Measurements from ENCODE around the gene HOXD13.

The HOXD13 gene

GRCh38 chr2:176096243-176096985 is 3.9 kb downstream of the HOXD13 start:
- Histone ChIP-seq H3K4me1 (ENCODE audit: insufficient read depth, insufficient read length) (peaks cover 8% of the 10 kb centered on the region), H3K36me3 (ENCODE audit: insufficient read depth, insufficient read length, low read length) (peaks cover 10% of the 10 kb centered on the region), H3K9me3 (ENCODE audit: insufficient read depth, low read length) (peaks cover 60% of the 10 kb centered on the region; the same call in 1 of the 2 replicates), H3K27me3 (ENCODE audit: insufficient read depth, insufficient read length) (peaks cover 76% of the 10 kb centered on the region), H3K4me3 (ENCODE audit: insufficient read length, low read depth) (peak overlapping the region; percentile 41), H3K9ac (ENCODE audit: insufficient read length, low read depth) (peak overlapping the region; percentile 14)
- TF ChIP-seq ZNF274 (IDR thresholded peaks at IDR 0.05; ENCODE audit: low read depth, low read length) (no peak), YY1 (IDR thresholded peaks at IDR 0.05; ENCODE audit: insufficient read depth, insufficient read length) (no peak), SUZ12 (IDR thresholded peaks at IDR 0.05; ENCODE audit: extremely low read depth, insufficient read depth, insufficient read length) (no peak)
- no peak for DNase-seq (ENCODE audit: low read depth, low spot score)

GRCh38 chr2:176096986-176097819 is 4.7 kb downstream of the HOXD13 start:
- peak overlapping the region; percentile 72 for H3K9ac ChIP-seq (ENCODE audit: insufficient read length, low read depth)
- peak overlapping the region; percentile 41 for H3K4me3 ChIP-seq (ENCODE audit: insufficient read length, low read depth)
- H3K9me3 ChIP-seq (ENCODE audit: insufficient read depth, low read length): peaks cover 58% of the 10 kb centered on the region; the same call in 1 of the 2 replicates
- peak; percentile 92 for DNase-seq (ENCODE audit: low read depth, low spot score)
- H3K4me1 ChIP-seq (ENCODE audit: insufficient read depth, insufficient read length): peaks cover 8% of the 10 kb centered on the region
- H3K27me3 ChIP-seq (ENCODE audit: insufficient read depth, insufficient read length): peaks cover 76% of the 10 kb centered on the region
- peaks cover 10% of the 10 kb centered on the region for H3K36me3 ChIP-seq (ENCODE audit: insufficient read depth, insufficient read length, low read length)
- no peak for TF ChIP-seq ZNF274 (IDR thresholded peaks at IDR 0.05; ENCODE audit: low read depth, low read length)
- TF ChIP-seq SUZ12 (IDR thresholded peaks at IDR 0.05; ENCODE audit: extremely low read depth, insufficient read depth, insufficient read length): no peak
- TF ChIP-seq YY1 (IDR thresholded peaks at IDR 0.05; ENCODE audit: insufficient read depth, insufficient read length): no peak

GRCh38 chr2:176097820-176098365 is 5.4 kb downstream of the HOXD13 start:
- H3K27me3 ChIP-seq (ENCODE audit: insufficient read depth, insufficient read length): peaks cover 82% of the 10 kb centered on the region
- peaks cover 8% of the 10 kb centered on the region for H3K4me1 ChIP-seq (ENCODE audit: insufficient read depth, insufficient read length)
- peak; percentile 18 for TF ChIP-seq SUZ12 (IDR thresholded peaks at IDR 0.05; ENCODE audit: extremely low read depth, insufficient read depth, insufficient read length)
- no peak for TF ChIP-seq ZNF274 (IDR thresholded peaks at IDR 0.05; ENCODE audit: low read depth, low read length)
- no peak for TF ChIP-seq YY1 (IDR thresholded peaks at IDR 0.05; ENCODE audit: insufficient read depth, insufficient read length)
- H3K36me3 ChIP-seq (ENCODE audit: insufficient read depth, insufficient read length, low read length): peaks cover 10% of the 10 kb centered on the region
- no peak for DNase-seq (ENCODE audit: low read depth, low spot score)
- peak overlapping the region; percentile 41 for H3K4me3 ChIP-seq (ENCODE audit: insufficient read length, low read depth)
- peaks cover 58% of the 10 kb centered on the region; the same call in 1 of the 2 replicates for H3K9me3 ChIP-seq (ENCODE audit: insufficient read depth, low read length)
- peak overlapping the region; percentile 54 for H3K9ac ChIP-seq (ENCODE audit: insufficient read length, low read depth)

GRCh38 chr2:176098366-176099158 is 6.0 kb downstream of the HOXD13 start:
- peaks cover 83% of the 10 kb centered on the region for H3K27me3 ChIP-seq (ENCODE audit: insufficient read depth, insufficient read length)
- H3K9ac ChIP-seq (ENCODE audit: insufficient read length, low read depth): peak overlapping the region; percentile 77
- peak overlapping the region; percentile 41 for H3K4me3 ChIP-seq (ENCODE audit: insufficient read length, low read depth)
- no peak for DNase-seq (ENCODE audit: low read depth, low spot score)
- TF ChIP-seq ZNF274 (IDR thresholded peaks at IDR 0.05; ENCODE audit: low read depth, low read length) (no peak), YY1 (IDR thresholded peaks at IDR 0.05; ENCODE audit: insufficient read depth, insufficient read length) (no peak), SUZ12 (IDR thresholded peaks at IDR 0.05; ENCODE audit: extremely low read depth, insufficient read depth, insufficient read length) (no peak)
- peaks cover 5% of the 10 kb centered on the region for H3K4me1 ChIP-seq (ENCODE audit: insufficient read depth, insufficient read length)
- H3K36me3 ChIP-seq (ENCODE audit: insufficient read depth, insufficient read length, low read length): peaks cover 10% of the 10 kb centered on the region
- H3K9me3 ChIP-seq (ENCODE audit: insufficient read depth, low read length): peaks cover 57% of the 10 kb centered on the region; the same call in 1 of the 2 replicates

GRCh38 chr2:176099159-176099727 is 6.7 kb downstream of the HOXD13 start:
- H3K4me3 ChIP-seq (ENCODE audit: insufficient read length, low read depth): no peak overlapping the region
- peaks cover 50% of the 10 kb centered on the region; the same call in 1 of the 2 replicates for H3K9me3 ChIP-seq (ENCODE audit: insufficient read depth, low read length)
- H3K4me1 ChIP-seq (ENCODE audit: insufficient read depth, insufficient read length): peaks cover 5% of the 10 kb centered on the region
- H3K27me3 ChIP-seq (ENCODE audit: insufficient read depth, insufficient read length): peaks cover 83% of the 10 kb centered on the region
- DNase-seq (ENCODE audit: low read depth, low spot score): no peak
- H3K36me3 ChIP-seq (ENCODE audit: insufficient read depth, insufficient read length, low read length): peaks cover 9% of the 10 kb centered on the region
- TF ChIP-seq YY1 (IDR thresholded peaks at IDR 0.05; ENCODE audit: insufficient read depth, insufficient read length) (no peak), ZNF274 (IDR thresholded peaks at IDR 0.05; ENCODE audit: low read depth, low read length) (no peak), SUZ12 (IDR thresholded peaks at IDR 0.05; ENCODE audit: extremely low read depth, insufficient read depth, insufficient read length) (no peak)
- no peak overlapping the region for H3K9ac ChIP-seq (ENCODE audit: insufficient read length, low read depth)
